Stimulated activated CD8-positive, alpha-beta memory T cell treated with anti-CD3 and anti-CD28 coated beads, Interleukin-4, amount 100 ng/mL, for 48 hours (primary cell): ENCODE results near the gene LRRC8D.

Source experiments
- DNase-seq: peaks from one replicate; pipeline ENCODE4 v3.0.0-alpha.2; 2020

Gene LRRC8D

DNA sequence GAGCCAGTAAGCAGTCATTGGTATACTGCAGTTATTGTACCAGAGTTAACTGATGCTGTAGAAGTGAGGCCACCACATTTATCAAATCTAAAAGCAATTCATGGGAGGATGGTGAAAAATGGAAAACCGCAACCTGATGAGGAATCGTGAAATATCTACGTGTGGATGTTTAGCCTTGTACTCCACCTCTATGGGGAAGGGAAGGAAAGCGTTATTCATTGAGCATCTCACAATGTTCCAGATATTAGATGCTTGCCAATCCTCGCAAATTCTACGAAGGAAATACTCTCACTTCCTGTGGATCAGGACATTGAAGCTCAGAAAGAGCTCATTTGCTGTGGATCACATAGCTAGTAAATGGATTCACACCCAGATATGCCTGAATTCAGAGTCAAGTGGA, 77.3 kb downstream of the LRRC8D start:
- no peak for DNase-seq

DNA sequence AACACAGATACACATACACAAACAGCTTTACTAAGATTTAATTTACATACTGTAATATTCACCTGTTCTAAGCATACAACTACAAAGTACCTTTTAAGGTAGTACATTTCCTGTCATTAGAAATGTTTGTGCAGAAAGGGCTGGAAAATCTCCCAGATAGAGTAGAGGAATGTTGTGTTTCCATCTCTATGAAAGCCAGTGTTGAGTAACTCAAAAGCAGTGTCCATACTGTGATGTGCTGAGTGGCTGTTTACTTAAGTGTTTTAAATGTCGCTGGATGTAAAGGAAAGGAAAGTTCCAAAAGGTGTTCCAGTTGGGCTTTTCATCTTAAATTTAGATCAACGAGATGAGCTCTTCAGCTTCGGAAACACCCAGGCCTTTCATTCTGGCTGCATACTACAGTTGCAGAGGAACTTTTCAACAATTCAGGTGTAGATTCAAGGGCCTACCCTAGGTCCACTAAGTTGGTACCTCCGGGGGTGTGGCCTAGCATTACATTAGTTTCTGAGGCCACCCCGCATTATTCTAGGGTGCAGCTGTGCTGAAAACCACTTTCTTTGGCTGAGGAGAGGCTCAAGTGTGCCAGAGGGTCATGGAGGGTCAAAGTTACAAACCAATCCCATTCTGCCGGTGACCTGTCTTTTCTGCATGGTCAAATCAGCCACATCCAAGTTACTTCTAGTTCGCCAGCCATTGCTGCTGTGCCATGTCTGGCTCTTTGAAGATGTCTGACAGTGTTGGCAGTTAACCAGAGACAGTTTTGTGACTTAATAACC, 78.1 kb downstream of the LRRC8D start:
- DNase-seq = no peak

DNA sequence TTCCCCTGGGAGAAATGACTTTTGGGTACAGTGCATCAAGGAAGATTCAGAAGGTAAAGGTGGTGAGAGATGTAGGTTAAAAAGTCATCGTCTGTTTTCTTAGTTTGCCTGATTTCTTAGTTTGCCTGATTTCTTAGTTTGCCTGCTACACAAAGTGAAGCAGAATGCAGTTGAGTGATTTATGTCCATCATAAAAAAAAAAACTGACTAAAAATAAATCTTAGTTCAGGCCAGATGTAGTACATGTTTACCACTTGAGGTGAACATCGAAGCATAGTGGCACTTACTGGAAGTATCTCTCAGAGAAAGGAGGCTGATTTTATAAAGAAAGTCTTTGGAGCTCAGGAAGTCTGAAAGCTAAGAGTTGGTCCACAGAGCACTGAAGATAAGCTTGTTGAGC, 79.5 kb downstream of the LRRC8D start:
- no peak for DNase-seq

DNA sequence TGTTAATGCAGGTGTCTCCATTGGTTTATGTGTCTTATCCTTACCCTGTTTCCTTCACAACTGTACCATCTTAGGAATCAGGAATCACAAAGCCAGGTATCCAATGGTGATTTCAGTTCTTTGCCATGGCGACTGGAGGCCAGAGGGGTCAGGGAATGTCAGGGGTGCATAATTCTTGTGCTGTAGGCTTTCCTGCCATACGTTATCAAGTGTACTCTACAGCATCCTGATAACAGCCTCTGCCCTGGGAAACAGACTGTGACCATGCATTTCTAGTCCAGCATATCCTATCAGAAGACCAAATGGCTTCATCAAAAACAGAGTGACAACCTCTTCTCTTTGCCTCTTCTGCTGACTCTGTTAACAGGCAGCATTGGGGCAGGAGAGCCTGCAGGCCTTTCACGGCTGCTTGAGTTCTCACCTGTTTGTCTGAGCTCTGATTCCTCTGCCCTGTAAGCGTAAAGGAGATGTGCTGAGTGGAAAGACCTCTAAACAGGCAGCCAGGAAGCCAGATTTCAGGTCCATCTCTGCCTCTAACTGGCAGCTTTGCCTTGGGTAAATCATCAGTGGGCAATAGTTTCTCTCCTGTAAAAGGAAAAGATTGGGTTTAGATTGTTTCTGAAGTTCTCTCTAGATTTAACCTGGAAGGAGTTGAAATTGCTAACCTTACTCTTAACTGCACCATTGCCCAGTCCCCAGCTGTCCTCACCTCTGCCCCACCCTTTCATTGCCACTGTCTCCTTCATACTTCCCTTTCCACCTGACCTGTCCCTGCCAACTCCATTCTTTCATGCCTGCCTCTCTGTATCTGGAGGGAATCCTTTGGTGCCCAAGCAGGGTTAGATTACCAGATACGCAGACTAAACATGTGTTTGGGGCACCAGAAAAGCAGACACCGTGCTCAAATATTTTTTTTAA, 80.2 kb downstream of the LRRC8D start:
- DNase-seq = no peak

DNA sequence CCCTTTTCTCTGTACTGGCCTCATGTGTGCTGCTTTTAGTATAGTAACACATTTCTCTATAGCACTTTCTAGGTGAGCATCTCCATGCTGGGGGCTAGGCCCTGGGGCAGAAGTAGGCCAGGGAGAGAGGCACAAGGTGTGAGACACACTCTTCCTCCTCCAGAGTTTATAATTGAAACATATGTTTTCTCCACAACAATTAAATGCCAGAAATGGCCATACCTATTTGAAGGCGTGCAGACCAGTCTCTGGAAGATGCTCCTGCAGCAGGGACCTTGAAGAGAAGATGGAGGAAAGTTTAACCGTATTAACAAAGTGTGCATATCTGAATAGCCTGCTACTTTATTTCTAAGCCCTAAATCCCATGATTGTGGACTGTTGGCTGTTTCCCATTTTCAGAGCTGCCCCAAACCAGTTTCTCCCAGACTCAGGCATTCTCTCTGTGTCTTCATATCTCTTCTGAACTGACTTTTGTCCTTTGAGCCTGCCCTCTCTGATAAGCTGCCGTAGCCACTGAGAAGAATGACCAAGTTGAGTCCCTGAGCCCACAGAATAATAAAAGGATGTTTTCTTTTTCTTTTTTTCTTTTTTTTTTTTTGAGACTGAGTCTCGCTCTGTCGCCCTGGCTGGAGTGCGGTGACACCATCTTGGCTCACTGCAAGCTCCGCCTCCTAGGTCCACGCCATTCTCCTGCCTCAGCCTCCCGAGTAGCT, 81.3 kb downstream of the LRRC8D start:
- no peak for DNase-seq

DNA sequence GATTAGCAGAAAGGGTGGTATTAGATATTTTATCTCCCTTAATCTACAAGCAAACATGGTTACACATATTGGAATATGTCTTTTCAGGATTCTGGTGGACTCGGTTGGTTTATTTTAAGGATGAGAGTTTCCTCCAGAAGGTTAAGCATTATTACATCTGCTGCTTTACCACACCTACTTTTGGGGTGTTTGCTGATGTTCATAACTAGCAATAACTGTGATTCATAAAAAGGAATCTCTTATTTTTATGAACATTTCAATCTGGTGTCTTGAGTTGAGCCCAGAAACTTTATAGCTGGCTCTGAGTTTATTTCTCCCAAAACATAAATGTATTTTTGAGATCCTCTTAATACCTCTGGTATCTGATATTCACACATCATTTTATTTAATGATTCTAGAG, 82.7 kb downstream of the LRRC8D start:
- no peak for DNase-seq

DNA sequence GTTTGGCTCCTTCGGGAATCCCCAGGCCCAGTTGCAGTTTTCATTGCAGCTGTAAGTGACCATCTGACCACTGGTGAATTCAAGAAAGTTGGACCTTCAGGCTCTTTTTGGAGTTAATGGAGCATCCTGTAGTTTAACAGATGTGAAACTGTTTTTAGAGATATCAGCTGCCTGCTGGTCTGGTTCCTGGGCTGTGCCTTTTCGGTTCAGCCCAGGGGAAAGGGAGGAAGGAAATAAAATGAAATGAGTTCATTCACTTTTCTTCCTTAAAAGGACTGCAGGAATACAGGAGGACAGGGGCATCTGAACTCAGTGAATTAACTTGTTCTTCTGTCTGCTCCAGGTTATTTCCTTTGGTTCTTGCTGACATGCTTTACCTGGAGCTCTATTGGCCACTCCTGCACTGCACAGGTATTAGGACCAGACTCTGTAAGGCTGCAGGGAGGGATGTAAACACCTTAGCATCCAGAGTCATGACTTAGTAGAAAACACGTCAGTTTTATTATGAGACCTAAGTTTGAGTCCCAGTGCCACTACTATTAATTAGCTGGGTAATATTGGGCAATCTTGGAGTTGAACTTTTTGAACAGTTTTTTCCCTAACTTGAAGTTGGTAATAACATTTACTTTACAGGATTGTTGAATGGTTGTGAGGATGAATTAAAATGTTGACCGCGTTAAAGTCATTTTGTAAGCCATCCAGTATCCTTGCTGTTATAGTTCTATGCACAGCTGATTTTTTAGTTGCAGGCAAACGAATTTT, 83.6 kb downstream of the LRRC8D start:
- no peak for DNase-seq

DNA sequence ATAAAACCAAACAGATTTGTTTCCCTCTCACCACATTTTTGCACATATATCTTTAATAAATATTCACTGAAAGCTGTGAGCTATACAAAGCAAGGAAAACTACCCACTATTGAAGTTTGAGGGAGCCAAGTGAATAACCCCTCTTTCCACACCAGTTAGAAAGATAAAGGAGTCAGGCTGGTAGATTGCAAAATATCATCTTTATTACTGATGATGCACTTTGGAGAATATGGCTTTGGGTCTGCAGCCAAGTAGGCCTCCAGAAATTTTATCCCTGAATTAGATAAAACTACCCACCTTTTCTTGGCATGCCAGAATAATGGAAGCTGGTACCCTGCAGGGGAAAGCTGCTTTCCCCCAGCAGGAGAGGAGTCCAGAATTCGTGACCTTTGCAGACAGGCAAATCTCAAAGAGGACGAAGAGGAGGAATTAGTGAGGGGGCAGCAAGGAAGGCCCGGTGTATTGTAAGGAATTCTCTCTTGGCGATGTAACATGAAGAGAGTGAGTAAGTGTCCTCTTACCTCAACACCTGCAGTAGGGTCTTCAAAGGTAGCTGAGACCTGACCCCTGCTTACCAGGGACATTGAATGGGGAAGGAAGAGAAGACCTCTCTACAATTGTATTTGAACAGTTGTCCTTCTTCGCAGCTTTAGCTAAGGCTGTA, 84.7 kb downstream of the LRRC8D start:
- DNase-seq = no peak

DNA sequence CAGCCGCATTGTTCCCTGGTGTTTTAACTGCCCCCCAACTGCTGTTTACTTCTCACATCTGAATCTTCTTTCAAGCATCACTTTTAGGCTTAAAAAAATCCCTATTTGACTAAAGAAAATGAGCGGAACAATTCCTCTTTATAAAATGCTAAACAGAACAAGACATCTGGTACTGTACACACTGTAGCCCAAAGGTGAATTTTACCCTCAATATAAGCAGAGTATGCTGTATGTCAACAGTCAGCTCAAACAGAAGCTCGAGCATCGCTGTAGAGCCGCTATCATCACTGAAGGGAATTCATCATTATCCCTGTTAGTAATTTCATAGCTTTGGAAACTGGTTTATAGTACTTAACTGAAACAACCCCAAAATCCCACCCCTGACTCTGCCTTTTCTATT, 85.3 kb downstream of the LRRC8D start:
- DNase-seq = no peak

DNA sequence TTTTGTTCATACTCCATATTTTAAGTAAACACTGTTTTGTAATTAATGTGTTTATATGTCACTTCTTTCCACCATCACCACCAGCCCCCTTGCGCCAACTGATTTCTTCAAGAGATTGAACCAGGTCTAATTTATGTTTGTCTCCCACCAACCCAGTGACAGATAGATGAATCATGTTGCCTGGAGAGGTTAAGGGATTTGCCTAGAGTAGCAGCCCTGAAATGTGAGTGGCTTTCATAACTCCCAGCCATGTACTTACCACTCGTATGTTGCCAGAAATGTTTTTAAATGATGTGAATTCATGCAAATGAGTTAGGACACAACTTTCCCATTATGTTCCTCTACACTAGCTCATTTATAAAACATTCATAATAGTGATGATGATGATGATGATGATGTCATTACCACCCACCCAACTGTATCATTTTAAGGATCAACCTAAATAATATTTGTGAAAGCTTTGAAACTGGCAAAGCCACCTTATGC, 86.9 kb downstream of the LRRC8D start:
- DNase-seq = no peak

DNA sequence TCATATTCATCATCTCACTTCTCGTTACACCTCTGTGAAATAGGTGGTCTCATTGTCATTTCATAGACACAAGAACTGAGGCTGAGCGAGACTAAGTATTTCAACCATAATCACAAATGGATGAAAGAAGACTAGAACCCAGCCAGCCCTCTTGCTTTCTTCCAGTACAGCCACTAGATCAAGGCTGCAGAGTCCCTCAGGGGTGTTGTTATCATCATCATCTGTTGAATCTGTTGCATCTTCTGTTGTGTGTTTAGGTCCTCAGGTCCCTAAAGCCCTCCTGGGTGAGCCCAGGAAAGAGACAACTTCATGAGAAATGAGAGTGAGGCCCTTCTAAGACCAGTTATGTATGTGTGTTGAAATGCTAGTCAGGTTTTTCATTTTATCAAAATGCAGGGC, 87.4 kb downstream of the LRRC8D start:
- DNase-seq = no peak

DNA sequence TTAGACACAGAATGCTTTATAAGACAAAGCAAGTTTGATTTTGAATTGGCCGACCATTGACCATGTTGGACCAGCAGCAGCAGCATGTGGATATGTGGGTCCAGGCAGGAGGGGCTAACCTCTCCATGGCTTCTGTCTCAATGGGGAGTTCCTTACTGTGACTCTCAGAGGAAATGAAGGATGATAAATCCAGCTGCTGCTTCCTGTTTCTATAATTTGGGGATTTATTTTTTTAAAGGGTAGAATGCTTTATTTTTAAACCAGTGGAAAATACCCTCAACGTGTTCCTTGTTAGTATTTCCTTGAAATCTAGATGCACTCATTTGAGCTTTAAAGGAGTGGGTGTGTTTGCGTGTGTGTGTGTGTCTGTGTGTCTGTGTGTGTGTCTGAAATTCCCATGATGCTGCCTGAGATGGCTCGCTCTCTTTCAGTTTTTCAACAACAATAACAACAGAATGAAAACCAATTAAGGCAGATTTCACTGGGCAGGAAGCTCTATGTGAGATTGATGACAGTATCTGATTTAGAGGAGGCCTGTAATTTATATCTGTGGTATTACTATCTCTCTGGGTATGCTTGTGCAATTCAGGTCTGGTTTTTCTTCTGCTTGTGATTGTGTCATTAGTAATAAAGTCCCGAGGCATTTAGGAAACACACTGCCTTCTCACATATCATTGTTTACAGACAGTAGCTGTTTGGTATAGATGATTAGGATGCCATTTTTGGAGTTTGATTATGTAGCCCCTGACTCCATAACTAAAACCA, 88.0 kb downstream of the LRRC8D start:
- DNase-seq = no peak

DNA sequence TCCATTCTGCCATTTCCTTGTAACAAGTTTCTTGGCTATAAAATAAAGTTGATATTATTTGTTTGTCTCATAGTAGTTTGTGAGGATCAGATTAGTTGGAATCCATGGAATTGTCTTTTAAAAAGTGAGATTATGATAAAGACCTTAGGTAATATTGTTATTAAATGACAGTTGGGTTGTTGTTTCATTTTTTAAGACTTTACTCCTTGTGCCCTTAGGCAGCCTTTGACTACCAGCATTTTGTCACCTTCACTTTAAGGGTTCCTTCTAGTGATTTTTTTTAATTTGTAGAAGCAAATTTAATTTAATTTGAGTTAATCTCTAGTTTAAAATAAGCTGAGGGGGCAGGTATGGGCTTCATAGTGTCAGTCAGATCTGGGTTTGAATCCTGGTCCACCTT, 89.4 kb downstream of the LRRC8D start:
- no peak for DNase-seq

DNA sequence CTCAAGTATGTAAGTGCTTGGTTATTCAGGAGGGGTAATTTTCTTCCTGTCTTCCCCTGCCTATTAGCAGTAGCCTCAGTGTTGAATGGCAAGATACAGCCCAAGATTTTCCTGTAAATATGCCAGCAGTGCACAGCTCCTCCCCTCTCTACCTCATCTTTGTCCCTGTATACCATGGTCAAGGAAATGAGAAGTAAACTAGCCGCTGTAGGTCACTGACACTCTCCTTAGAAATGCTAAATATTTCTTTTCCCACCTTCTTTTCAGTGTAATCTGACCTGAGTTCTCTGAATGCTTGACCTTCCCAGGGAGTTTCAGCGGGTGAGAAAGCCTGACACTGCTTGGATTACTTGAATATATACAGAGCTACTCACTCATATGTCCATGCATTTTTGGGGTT, 89.9 kb downstream of the LRRC8D start:
- DNase-seq = no peak

DNA sequence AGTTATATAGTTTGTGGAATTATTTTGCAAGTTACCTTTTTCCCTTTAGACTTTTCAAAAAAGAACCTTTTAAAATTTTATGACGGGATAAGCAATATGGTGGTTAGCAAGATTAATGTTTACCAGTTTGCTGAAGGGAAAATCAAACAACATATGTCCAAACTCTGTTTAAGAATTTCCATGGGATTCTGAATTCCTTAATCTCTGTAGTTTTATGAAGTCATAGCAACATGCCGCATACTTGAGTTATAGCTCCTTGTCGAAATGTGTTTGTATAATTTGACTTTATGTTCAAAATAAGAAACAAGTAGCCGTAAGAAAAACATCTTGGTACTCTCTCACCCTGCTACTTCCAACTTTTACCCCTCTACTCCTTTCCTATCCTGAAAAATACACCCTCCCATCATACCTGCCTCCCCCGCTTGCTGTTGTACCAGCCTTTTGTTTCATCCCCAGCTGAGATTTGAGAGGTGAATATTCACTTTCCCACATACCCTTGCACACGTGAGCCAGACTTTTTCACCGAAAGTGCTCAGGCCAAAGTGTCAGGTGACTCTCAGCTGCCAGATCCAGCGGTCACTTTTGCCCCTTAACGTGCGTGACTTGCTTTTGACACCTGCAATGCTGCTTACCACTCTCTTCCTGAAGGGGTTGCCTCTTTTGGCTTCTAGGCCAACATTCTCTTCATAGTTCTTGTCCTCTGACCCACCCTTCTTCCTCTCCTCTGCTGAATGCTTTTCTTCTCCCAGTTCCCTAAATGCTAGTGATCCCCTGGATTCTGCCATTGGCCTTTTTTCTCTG, 90.6 kb downstream of the LRRC8D start:
- DNase-seq = no peak

DNA sequence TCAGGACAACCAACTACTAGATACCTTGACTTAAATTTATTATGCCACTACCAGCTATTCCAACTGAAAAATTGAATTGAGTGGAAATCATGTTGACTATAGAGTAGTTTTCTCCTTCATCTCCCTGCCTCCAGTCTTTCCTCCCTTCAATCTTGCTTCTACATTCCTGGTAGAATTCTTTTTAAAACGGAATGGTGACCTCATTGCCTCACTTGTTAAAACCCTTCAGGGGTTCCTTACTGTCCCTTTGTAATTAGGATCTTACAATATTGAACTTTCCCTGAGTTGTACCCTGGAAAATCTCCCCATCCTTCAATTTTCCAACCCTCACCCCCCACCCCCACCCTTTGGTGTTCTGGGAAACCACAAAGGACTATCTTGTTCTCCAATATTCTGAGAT, 91.2 kb downstream of the LRRC8D start:
- DNase-seq = no peak

DNA sequence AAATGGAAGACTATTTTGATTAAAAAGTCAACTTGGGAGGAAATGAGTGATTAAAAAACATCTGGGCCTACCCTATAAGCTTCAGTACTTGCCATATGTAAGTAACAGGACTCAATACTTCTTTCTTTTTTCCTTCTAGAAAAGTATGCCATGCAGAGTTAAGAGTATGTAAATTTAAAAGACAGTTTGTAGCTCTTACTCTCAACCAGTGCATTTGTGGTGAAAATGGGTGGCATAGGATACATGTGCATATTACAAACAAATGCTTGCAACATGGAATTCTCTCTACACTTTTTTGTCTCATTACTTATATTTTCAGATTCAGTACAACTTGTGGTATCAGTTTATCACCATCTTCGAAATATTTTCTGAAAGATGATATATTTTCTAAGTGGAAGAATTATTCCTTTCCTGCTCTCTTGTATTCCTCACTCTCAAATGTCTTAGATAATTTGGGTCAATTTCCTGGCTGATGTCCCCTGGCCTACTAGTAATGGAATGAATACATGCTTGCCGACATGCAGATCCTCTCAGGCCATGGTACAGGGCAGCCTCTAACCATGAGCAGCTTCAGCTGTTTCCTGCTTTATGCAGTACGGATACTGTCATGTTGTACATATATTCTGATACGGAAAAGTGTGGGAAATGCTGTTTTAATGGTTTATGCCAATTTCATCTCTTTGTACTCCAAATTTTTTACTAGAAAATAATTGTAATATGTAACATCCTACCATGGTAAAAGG, 92.7 kb downstream of the LRRC8D start:
- DNase-seq = no peak

DNA sequence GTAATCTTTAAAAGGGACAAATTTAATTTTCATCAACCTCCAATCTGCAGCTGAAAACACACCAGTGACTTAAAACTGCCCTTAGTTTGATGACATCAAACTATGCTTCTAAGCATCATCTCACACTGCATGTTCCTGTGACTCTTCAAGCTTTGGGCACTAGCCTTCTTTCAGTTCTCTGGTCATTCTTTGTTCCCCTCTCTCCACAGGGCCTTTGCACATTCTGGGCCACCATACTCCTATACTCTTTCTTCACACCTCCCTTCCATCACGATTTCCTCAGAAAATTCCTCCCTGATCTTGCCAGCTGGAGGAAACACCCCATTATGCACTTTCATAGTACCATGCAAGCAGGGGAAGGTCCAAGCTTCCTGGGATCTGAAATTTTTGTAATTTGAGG, 96.5 kb downstream of the LRRC8D start:
- DNase-seq = no peak

DNA sequence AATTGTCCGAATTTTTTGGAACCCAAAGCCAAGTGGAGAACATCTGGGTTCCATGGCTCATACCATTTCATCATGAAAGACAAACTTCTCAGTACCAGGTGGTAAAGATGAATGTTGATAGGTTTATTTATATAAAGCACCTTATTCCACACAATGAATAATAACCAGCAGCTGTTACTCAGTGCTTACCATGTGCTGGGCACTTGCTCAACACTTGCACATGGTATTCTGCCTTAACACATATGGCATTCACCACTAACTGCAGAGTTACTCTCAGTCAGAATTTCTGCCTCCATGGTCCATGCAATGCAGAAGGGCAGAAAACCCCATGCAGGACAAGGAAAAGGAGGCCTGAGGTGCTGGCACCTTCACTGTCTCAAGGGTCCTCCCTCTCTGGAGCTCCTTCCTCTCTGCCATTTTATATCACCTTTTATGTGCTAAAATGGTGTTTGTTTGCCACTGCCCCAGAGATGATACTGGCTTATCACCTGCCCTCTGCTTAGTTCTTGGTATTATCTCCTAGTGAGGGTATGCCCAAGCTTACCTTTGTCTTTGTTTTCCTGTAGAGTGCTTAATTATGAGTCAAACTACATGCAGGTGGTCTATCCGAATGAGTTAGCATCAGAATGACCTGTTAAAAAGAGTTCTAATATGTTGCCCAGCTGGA, 97.4 kb downstream of the LRRC8D start:
- no peak for DNase-seq
